H1 (cell line): Measurements from ENCODE around the gene LGALS12. TPM values are rescaled to one million over a fixed set of nuclear protein-coding genes. Genes with fewer than 3 reads are reported as not detected.

Experiments
- CTCF ChIA-PET: fragments of 300-600 bp; sonication (Branson Sonifier 250); formaldehyde crosslinking; loops from one replicate; lab custom pipeline; 2021; ENCODE audit not compliant: partially characterized antibody; lab: Charles Lee
- POLR2A ChIA-PET: fragments of 300-600 bp; sonication (Branson Sonifier 250); formaldehyde crosslinking; loops from one replicate; lab custom pipeline; 2021; ENCODE audit warnings: inconsistent platforms; ENCODE audit not compliant: partially characterized antibody; lab: Charles Lee
- DNase-seq, 2 experiments: peaks; one replicate each; pipeline versions ENCODE4 v3.0.0 to v3.0.0-alpha.2; 2010 to 2022; ENCODE audit warnings: low spot score in 2 of 2, low read depth in 1 of 2, mixed read lengths in 1 of 2
- FAIRE-seq: peaks from 2 replicates; lab custom pipeline; 2011; peaks lifted over from hg19 to GRCh38; lab: Jason Lieb, UNC
- H2AFZ ChIP-seq: 2 replicates; pipeline ENCODE4 v1.8.1; 2012; ENCODE audit warnings: low read length, inconsistent platforms
- H2AK5ac ChIP-seq: 2 replicates; pipeline ENCODE4 v1.6.1; 2013; ENCODE audit warnings: low read depth, low read length
- H2BK120ac ChIP-seq: replicated peaks from 2 replicates; pipeline ENCODE3; 2013; ENCODE audit warnings: low read depth, low read length, inconsistent platforms
- H2BK12ac ChIP-seq: 2 replicates; pipeline ENCODE4 v1.6.1; 2013; ENCODE audit warnings: low read depth, low read length
- H2BK15ac ChIP-seq: 2 replicates; pipeline ENCODE4 v1.6.1; 2013; ENCODE audit warnings: low read length
- H2BK20ac ChIP-seq: 2 replicates; pipeline ENCODE4 v1.6.1; 2013; ENCODE audit warnings: low read length
- H2BK5ac ChIP-seq: 2 replicates; pipeline ENCODE4 v1.6.1; 2013; ENCODE audit warnings: low read depth, low read length
- H3K14ac ChIP-seq: 2 replicates; pipeline ENCODE4 v1.6.1; 2013; ENCODE audit warnings: inconsistent platforms; ENCODE audit not compliant: insufficient read length
- H3K18ac ChIP-seq: 2 replicates; pipeline ENCODE4 v1.6.1; 2013; ENCODE audit warnings: low read length; ENCODE audit errors: extremely low read depth
- H3K23ac ChIP-seq: 2 replicates; pipeline ENCODE4 v1.6.1; 2013; ENCODE audit warnings: inconsistent platforms; ENCODE audit not compliant: insufficient read length
- H3K23me2 ChIP-seq: 2 replicates; pipeline ENCODE4 v1.6.1; 2013; ENCODE audit warnings: low read depth, low read length
- H3K27ac ChIP-seq: 2 replicates; pipeline ENCODE4 v1.6.1; 2011; ENCODE audit warnings: low read depth, low read length, inconsistent platforms
- H3K27me3 ChIP-seq, 4 experiments: replicated peaks in 1 of 4; 1 replicate in 1 of 4; 2 replicates in 3 of 4; pipeline versions ENCODE4 v1.6.1 to v1.8.1; 2011 to 2013; ENCODE audit warnings: low read length in 3 of 4, mild to moderate bottlenecking in 3 of 4, inconsistent platforms in 2 of 4, mixed read lengths in 2 of 4, moderate library complexity in 1 of 4; ENCODE audit not compliant: control insufficient read depth in 3 of 4, insufficient read depth in 3 of 4; ENCODE audit errors: extremely low read depth in 1 of 4
- H3K36me3 ChIP-seq, 4 experiments: 2 replicates each; pipeline versions ENCODE4 v1.6.1 to v1.8.1; 2011 to 2013; ENCODE audit warnings: mild to moderate bottlenecking in 4 of 4, low read length in 3 of 4, moderate library complexity in 2 of 4, control low read depth in 1 of 4, inconsistent platforms in 1 of 4; ENCODE audit not compliant: insufficient read depth in 4 of 4, control insufficient read depth in 2 of 4
- H3K4ac ChIP-seq: replicated peaks from 2 replicates; pipeline ENCODE3; 2013; ENCODE audit warnings: low read length, low read depth, mixed read lengths, inconsistent platforms; ENCODE audit not compliant: insufficient read length
- H3K4me1 ChIP-seq, 4 experiments: replicated peaks in 1 of 4; 1 replicate in 1 of 4; 2 replicates in 3 of 4; pipeline versions ENCODE4 v1.6.1 to v1.8.1; 2011 to 2013; ENCODE audit warnings: low read length in 3 of 4, inconsistent platforms in 2 of 4, mixed read lengths in 1 of 4; ENCODE audit not compliant: insufficient read depth in 4 of 4, control insufficient read depth in 3 of 4
- H3K4me2 ChIP-seq, 2 experiments: 2 replicates each; pipeline versions ENCODE4 v1.6.1 to v1.8.1; 2011 to 2013; ENCODE audit warnings: low read depth in 2 of 2, low read length in 2 of 2, control low read depth in 1 of 2, inconsistent platforms in 1 of 2, mild to moderate bottlenecking in 1 of 2; ENCODE audit not compliant: insufficient read depth in 1 of 2
- H3K4me3 ChIP-seq, 4 experiments: fragments of 200-600, 300-600 bp in 1 of 4; sonication (generic), shearing (Covaris generic), sonication (Bioruptor Twin) in 1 of 4; 2 replicates each; pipeline versions ENCODE4 v1.5.1 to v1.8.1; 2011 to 2016; ENCODE audit warnings: low read length in 4 of 4, low read depth in 3 of 4, control low read depth in 2 of 4, inconsistent platforms in 2 of 4, mild to moderate bottlenecking in 2 of 4, mixed read lengths in 1 of 4, moderate library complexity in 1 of 4; ENCODE audit not compliant: insufficient read depth in 2 of 4; ENCODE audit errors: extremely low read depth in 1 of 4
- H3K56ac ChIP-seq: replicated peaks from 2 replicates; pipeline ENCODE3; 2013; ENCODE audit warnings: low read depth, mild to moderate bottlenecking, mixed read lengths, low read length, inconsistent platforms; ENCODE audit not compliant: insufficient read length
- H3K79me1 ChIP-seq: 2 replicates; pipeline ENCODE4 v1.6.1; 2013; ENCODE audit warnings: low read depth, low read length, control low read depth
- H3K79me2 ChIP-seq, 2 experiments: 2 replicates each; pipeline versions ENCODE4 v1.6.1 to v1.8.1; 2012 to 2013; ENCODE audit warnings: low read length in 2 of 2, mild to moderate bottlenecking in 2 of 2, inconsistent platforms in 1 of 2; ENCODE audit not compliant: insufficient read depth in 2 of 2, control insufficient read depth in 1 of 2
- H3K9ac ChIP-seq, 4 experiments: replicated peaks in 1 of 4; 1 replicate in 1 of 4; 2 replicates in 3 of 4; pipeline versions ENCODE4 v1.6.1 to v1.8.1; 2011 to 2013; ENCODE audit warnings: low read depth in 3 of 4, low read length in 3 of 4, control low read depth in 2 of 4, mild to moderate bottlenecking in 2 of 4, moderate library complexity in 2 of 4, inconsistent platforms in 1 of 4; ENCODE audit errors: extremely low read depth in 1 of 4
- H3K9me3 ChIP-seq, 2 experiments: 2 replicates each; pipeline versions ENCODE4 v1.6.1 to v1.8.1; 2012 to 2013; ENCODE audit warnings: mild to moderate bottlenecking in 2 of 2, moderate library complexity in 2 of 2, control low read depth in 1 of 2, inconsistent platforms in 1 of 2, low read depth in 1 of 2, low read length in 1 of 2, mixed read lengths in 1 of 2; ENCODE audit not compliant: insufficient read depth in 2 of 2
- H4K20me1 ChIP-seq, 2 experiments: replicated peaks in 1 of 2; 2 replicates each; pipeline versions ENCODE3 to v1.8.1; 2011 to 2013; ENCODE audit warnings: inconsistent platforms in 2 of 2, low read length in 2 of 2, mild to moderate bottlenecking in 1 of 2; ENCODE audit not compliant: insufficient read depth in 2 of 2, control insufficient read depth in 1 of 2
- H4K5ac ChIP-seq: 2 replicates; pipeline ENCODE4 v1.6.1; 2013; ENCODE audit warnings: low read length, low read depth, mixed read lengths, inconsistent platforms; ENCODE audit not compliant: insufficient read length
- H4K8ac ChIP-seq: 2 replicates; pipeline ENCODE4 v1.8.0; 2013; ENCODE audit warnings: mild to moderate bottlenecking, moderate library complexity, low read length, inconsistent platforms; ENCODE audit not compliant: insufficient read depth; ENCODE audit errors: extremely low read depth
- H4K91ac ChIP-seq: replicated peaks from 2 replicates; pipeline ENCODE3; 2013; ENCODE audit warnings: low read length, mixed read lengths, inconsistent platforms; ENCODE audit not compliant: insufficient read length
- HDAC6 ChIP-seq: IDR thresholded peaks from one replicate; pipeline ENCODE4 v1.7.1; 2012; ENCODE audit warnings: low read depth, mild to moderate bottlenecking, inconsistent platforms, low read length, moderate library complexity
- WGBS, 2 experiments: shearing (Covaris generic) in 1 of 2; methylation state at CpG; one replicate each; pipeline versions ENCODE4 v1.1.6 to v1.1.7; 2013 to 2015; ENCODE audit warnings: low lambda C conversion rate in 2 of 2, mixed read lengths in 2 of 2, inconsistent platforms in 1 of 2, low coverage in 1 of 2, missing lambda C conversion rate in 1 of 2; ENCODE audit not compliant: insufficient replicate concordance in 2 of 2, insufficient coverage in 1 of 2, insufficient read length in 1 of 2; ENCODE audit errors: extremely low coverage in 1 of 2, missing lambda C conversion rate in 1 of 2; 5-methylcytosine and 5-hydroxymethylcytosine counted together
- polyA plus RNA-seq, 7 experiments: library from polyadenylated mRNA; depleted of rRNA in 3 of 7; stranded (reverse) in 5 of 7; unstranded in 2 of 7; fragments of >200 nt in 5 of 7; fragments of 200-250 nt in 2 of 7; gene quantifications; 1 replicate in 5 of 7; 2 replicates in 1 of 7; 4 replicates in 1 of 7; pipeline versions ENCODE4 v1.2.1 to v1.2.3, GENCODE V29; 2011 to 2013; ENCODE audit warnings: missing spikeins in 2 of 7, mixed read lengths in 2 of 7
- total RNA-seq: library from RNA; stranded (reverse); fragmentation: NEBNext Ultra II Directional; extraction: Animal tissue kit (Norgen Biotek cat#: 25700); gene quantifications from 2 replicates; pipeline ENCODE4 v1.2.1, GENCODE V29; 2021

The LGALS12 gene
- total and polyA plus RNA-seq, 2 of the 8 experiments (the other 6 are each of a cell fraction or from before 2014, with no cell fraction given) = 1.6 to 2.9 TPM

DNA sequence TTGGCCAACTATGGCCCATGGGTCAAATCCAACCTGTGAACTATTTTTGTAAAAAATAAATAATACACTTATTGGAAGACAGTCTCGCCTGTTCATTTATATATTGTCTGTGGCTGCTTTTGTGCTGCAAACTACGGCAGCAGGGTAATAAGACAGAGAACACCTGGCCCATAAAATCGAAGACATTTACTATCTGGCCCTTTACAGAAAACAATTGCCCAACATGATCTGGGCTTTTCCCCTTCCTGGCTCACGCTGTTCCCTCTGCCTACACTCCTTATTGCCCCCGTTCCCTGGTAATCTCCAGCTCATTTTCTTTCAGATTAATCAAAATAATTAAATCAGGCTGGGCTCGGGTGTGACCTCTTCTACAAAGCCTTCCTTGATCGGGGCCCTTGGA is 51.7 kb downstream of the LGALS12 start:
- H2BK15ac ChIP-seq = no peak overlapping the region
- no peaks in the 10 kb centered on the region for H3K27me3 ChIP-seq
- no peak overlapping the region for H2BK5ac ChIP-seq
- H2AFZ ChIP-seq = no peak overlapping the region
- H2BK120ac ChIP-seq = no peak overlapping the region
- ChIA-PET CTCF (interaction anchor here (1.0 to 2.9 kb wide), 2 partner anchors 78 to 92 kb away, joined by 3 to 11 read pairs; no protein-coding TSS in a partner anchor), POLR2A (interaction anchor here (0.7 kb wide), 1 partner anchor 207 kb away, joined by 3 read pairs; no protein-coding TSS in a partner anchor)
- no peak overlapping the region for H2AK5ac ChIP-seq
- no peak overlapping the region for H2BK20ac ChIP-seq
- no peak overlapping the region for H3K23ac ChIP-seq
- no peak overlapping the region for H3K9ac ChIP-seq
- no peaks in the 10 kb centered on the region; the same call in 1 of the 2 replicates for H3K23me2 ChIP-seq
- no peak overlapping the region for H3K4me3 ChIP-seq
- no peak overlapping the region for H3K56ac ChIP-seq
- no peak for FAIRE-seq
- H3K4me1 ChIP-seq = peaks cover 0 to 8% (median 2%) of the 10 kb centered on the region in 4 experiments; a peak in 3 of 7 replicates
- no peaks in the 10 kb centered on the region for H3K36me3 ChIP-seq
- no peak for DNase-seq
- no peak overlapping the region for H3K4me2 ChIP-seq
- no peaks in the 10 kb centered on the region for H3K79me2 ChIP-seq
- H4K8ac ChIP-seq = no peak overlapping the region
- no peaks in the 10 kb centered on the region for H3K79me1 ChIP-seq
- no peak overlapping the region for H3K18ac ChIP-seq
- no peaks in the 10 kb centered on the region for H4K20me1 ChIP-seq
- no peak overlapping the region for H3K27ac ChIP-seq
- no peak overlapping the region for H3K4ac ChIP-seq
- no peaks in the 10 kb centered on the region for H3K9me3 ChIP-seq
- no peak overlapping the region for H3K14ac ChIP-seq
- H2BK12ac ChIP-seq = no peak overlapping the region
- WGBS, 2 experiments = 97% methylated on average over 7 of the region's 7 CpGs; no CpG with 5 or more reads in 1 of the 2 experiments
- H4K91ac ChIP-seq = no peak overlapping the region
- no peak overlapping the region for H4K5ac ChIP-seq
- TF ChIP-seq HDAC6 = no peak
